CD4-positive, CD25-positive, alpha-beta regulatory T cell (primary cell): ENCODE results near the gene SLC6A17. TPM values are rescaled to one million over a fixed set of nuclear protein-coding genes. Genes with fewer than 3 reads are reported as not detected.
A peak's percentile ranks its signal among the peaks of the same experiment; 100 is the strongest.

Experiments used
- ATAC-seq, 2 donors: fragments of 150-1000 bp; cut with Tn5 transposase; one replicate each; pipeline ENCODE4 v1.10.0; 2021; ENCODE audit warnings: low read depth in 2 of 2, moderate number of reproducible peaks in 2 of 2, moderate library complexity in 1 of 2
- DNase-seq, 3 donors: peaks; one replicate each; pipeline versions ENCODE4 v3.0.0 to v3.0.0-alpha.2; 2012 to 2022; ENCODE audit warnings: mixed read lengths in 1 of 3
- H3K27ac ChIP-seq: one replicate; pipeline ENCODE4 v1.7.0; 2013; ENCODE audit warnings: mild to moderate bottlenecking, low read length; ENCODE audit not compliant: insufficient read depth, poor library complexity, severe bottlenecking
- H3K27me3 ChIP-seq: one replicate; pipeline ENCODE4 v1.7.0; 2013; ENCODE audit warnings: low read length; ENCODE audit not compliant: control insufficient read depth, insufficient read depth
- H3K36me3 ChIP-seq: one replicate; pipeline ENCODE4 v1.7.0; 2013; ENCODE audit warnings: mild to moderate bottlenecking, low read length, moderate library complexity; ENCODE audit not compliant: control insufficient read depth, insufficient read depth
- H3K4me1 ChIP-seq: 2 replicates; pipeline ENCODE4 v1.7.0; 2013; ENCODE audit warnings: mild to moderate bottlenecking, low read length; ENCODE audit not compliant: insufficient read depth, control insufficient read depth, poor library complexity, severe bottlenecking
- H3K4me3 ChIP-seq: one replicate; pipeline ENCODE4 v1.7.0; 2013; ENCODE audit warnings: low read depth, mild to moderate bottlenecking, low read length, moderate library complexity
- H3K9me3 ChIP-seq, 2 experiments: 1 replicate in 1 of 2; 2 replicates in 1 of 2; pipeline ENCODE4 v1.7.0; 2013; ENCODE audit warnings: low read length in 2 of 2, mild to moderate bottlenecking in 1 of 2, moderate library complexity in 1 of 2; ENCODE audit not compliant: control insufficient read depth in 2 of 2
- H3K27ac Mint-ChIP-seq, 3 donors: one replicate each; pipeline ENCODE4 v1.8.0; 2020 to 2022; ENCODE audit warnings: mild to moderate bottlenecking in 3 of 3, mixed read lengths in 3 of 3, moderate library complexity in 2 of 3
- H3K27me3 Mint-ChIP-seq: one replicate; pipeline ENCODE4 v1.8.0; 2022; ENCODE audit warnings: mild to moderate bottlenecking, mixed read lengths
- H3K36me3 Mint-ChIP-seq: one replicate; pipeline ENCODE4 v1.8.0; 2020; ENCODE audit warnings: mixed read lengths
- H3K4me1 Mint-ChIP-seq, 4 donors: one replicate each; pipeline ENCODE4 v1.8.0; 2020 to 2022; ENCODE audit warnings: mixed read lengths in 4 of 4, mild to moderate bottlenecking in 1 of 4
- H3K4me3 Mint-ChIP-seq, 4 donors: one replicate each; pipeline ENCODE4 v1.8.0; 2020 to 2022; ENCODE audit warnings: mild to moderate bottlenecking in 4 of 4, mixed read lengths in 4 of 4, moderate library complexity in 3 of 4
- H3K9me3 Mint-ChIP-seq, 7 donors: one replicate each; pipeline ENCODE4 v1.8.0; 2020 to 2022; ENCODE audit warnings: mixed read lengths in 7 of 7, mild to moderate bottlenecking in 3 of 7, moderate library complexity in 2 of 7
- polyA plus RNA-seq, 4 donors: library from polyadenylated mRNA; unstranded; fragments of 300-500 nt; fragmentation: Illumina TruSeq; gene quantifications; one replicate each; pipeline ENCODE4 v1.2.3, GENCODE V29; 2021
- total RNA-seq: library from RNA; stranded (reverse); gene quantifications from one replicate; pipeline ENCODE4 v1.2.3, GENCODE V29; 2022

SLC6A17 gene
- total and polyA plus RNA-seq, 5 donors from 2014 or later = not detected

DNA sequence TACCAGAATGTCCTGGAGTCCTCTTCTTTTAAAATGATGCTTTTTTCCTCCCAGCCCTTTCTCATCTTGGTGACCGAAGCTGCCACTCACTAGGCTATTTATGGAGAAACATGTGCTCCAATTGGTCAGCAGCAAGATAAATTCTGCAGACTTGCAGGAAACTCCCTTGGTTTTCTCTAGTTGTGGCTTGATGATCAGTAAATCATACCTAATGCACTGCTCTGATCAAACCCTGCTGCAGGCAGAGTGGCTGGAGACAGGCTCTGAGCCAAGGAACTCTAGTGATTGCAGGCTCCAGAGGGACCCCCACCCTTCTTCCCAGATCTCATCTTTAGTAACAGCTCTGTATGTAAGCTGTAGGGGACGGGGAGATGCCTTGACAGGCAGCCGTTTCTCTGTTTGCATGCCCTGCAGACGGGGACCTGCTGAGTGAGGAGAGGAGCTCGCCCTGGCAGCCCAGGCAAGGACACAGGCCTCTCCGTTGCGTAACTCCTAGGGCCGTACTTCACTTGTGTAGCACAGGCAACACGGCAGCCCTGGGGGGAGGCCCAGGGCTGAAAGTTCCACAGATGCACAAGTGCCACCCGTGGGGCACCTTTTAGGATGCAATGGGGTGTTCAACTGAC is 14.5 kb downstream of the SLC6A17 start:
- ATAC-seq (no peak), DNase-seq (no peak)
- Mint-ChIP-seq H3K36me3 (no peaks in the 10 kb centered on the region), H3K27ac (no peak overlapping the region), H3K4me1 (no peaks in the 10 kb centered on the region), H3K4me3 (no peak overlapping the region), H3K27me3 (peaks cover 11% of the 10 kb centered on the region), H3K9me3 (peaks cover 0 to 4% (median 0%) of the 10 kb centered on the region in 7 donors)
- Histone ChIP-seq H3K9me3 (no peaks in the 10 kb centered on the region), H3K4me1 (no peaks in the 10 kb centered on the region), H3K27ac (no peak overlapping the region), H3K4me3 (no peak overlapping the region), H3K36me3 (no peaks in the 10 kb centered on the region), H3K27me3 (peaks cover 5% of the 10 kb centered on the region)

- H3K4me1 Mint-ChIP-seq = no peaks in the 10 kb centered on the region
- H3K4me3 Mint-ChIP-seq = no peak overlapping the region
- peaks cover 5% of the 10 kb centered on the region for H3K27me3 ChIP-seq
- H3K36me3 Mint-ChIP-seq = no peaks in the 10 kb centered on the region
- H3K27me3 Mint-ChIP-seq = peaks cover 11% of the 10 kb centered on the region
- H3K27ac ChIP-seq = no peak overlapping the region
- H3K4me3 ChIP-seq = no peak overlapping the region
- H3K36me3 ChIP-seq = no peaks in the 10 kb centered on the region
- peaks cover 0 to 4% (median 0%) of the 10 kb centered on the region in 7 donors for H3K9me3 Mint-ChIP-seq
- DNase-seq (no peak), ATAC-seq (no peak)
- H3K27ac Mint-ChIP-seq = peak overlapping the region in 1 of 3 donors; percentile 9
- H3K4me1 ChIP-seq = no peaks in the 10 kb centered on the region
- H3K9me3 ChIP-seq = no peaks in the 10 kb centered on the region
Measured at GRCh38 chr1:110165761-110166231, 15.5 kb downstream of the SLC6A17 start.

DNA sequence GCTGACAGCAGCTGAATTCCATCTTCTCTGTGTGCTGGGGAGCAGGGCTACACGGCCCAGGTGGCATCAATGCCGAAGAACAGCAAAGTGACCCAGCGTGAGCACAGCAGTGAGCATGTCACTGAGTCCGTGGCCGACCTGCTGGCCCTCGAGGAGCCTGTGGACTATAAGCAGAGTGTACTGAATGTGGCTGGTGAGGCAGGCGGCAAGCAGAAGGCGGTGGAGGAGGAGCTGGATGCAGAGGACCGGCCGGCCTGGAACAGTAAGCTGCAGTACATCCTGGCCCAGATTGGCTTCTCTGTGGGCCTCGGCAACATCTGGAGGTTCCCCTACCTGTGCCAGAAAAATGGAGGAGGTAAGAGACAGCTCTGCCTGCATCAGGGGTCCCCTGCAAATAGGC is 16.6 kb downstream of the SLC6A17 start:
- Histone ChIP-seq H3K27me3 (peaks cover 5% of the 10 kb centered on the region), H3K9me3 (no peaks in the 10 kb centered on the region), H3K4me1 (no peaks in the 10 kb centered on the region), H3K36me3 (no peaks in the 10 kb centered on the region), H3K4me3 (no peak overlapping the region), H3K27ac (no peak overlapping the region)
- ATAC-seq (no peak), DNase-seq (no peak)
- Mint-ChIP-seq H3K27ac (no peak overlapping the region), H3K9me3 (peaks cover 0 to 4% (median 0%) of the 10 kb centered on the region in 7 donors), H3K4me3 (no peak overlapping the region), H3K36me3 (no peaks in the 10 kb centered on the region), H3K4me1 (no peaks in the 10 kb centered on the region), H3K27me3 (peaks cover 8% of the 10 kb centered on the region)

DNA sequence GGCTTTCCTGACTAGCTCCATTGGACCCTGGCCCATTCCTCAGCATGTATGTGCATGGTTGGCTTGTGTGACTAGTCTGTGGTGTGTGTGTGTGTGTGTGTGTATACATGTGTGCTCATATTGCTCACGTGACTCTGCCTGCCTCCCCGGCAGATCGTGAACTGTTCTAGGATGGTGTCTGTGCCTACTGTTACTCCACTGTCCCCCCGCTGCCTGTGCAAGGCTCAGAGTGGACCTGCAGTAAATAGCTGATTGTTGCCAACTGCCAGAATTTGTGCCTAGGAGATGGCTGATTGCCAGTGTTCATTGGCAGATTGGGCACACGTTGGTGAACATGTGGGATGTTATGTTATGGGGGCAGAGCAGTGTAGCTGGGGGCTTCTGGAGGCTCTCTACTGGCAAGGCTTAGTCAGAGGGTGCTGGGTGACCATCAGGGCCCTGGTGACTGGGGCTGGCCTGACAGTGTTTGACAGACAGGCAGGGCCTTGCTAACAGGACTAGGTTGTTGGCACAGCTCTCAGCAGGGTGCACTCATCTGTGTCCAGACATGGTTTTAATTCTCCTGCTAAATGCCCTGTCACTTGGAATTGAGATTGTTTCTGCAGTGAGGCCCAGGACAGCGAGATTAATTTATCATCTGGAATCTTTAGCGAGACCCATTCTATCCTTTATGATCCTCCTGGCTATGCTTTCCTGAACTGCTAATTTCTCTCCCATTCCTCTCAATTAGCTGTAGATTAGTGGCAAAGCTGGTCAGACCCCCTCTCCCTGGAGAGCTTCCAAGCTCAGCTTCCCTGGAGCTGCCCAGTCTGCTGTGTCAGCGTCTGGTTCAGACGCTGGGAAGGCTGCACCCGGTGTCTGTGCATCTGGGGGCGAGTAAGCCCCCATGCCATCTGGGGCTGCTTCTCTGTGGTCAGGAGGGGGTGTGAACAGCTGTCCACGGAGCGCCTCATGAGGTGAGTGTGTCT is 20.8 kb downstream of the SLC6A17 start:
- H3K4me3 ChIP-seq = no peak overlapping the region
- peaks cover 5% of the 10 kb centered on the region for H3K27me3 ChIP-seq
- H3K4me1 ChIP-seq = no peaks in the 10 kb centered on the region
- Mint-ChIP-seq H3K4me3 (peak overlapping the region in 1 of 4 donors; percentile 0), H3K27me3 (peaks cover 12% of the 10 kb centered on the region), H3K9me3 (peaks cover 0 to 3% (median 0%) of the 10 kb centered on the region in 7 donors), H3K4me1 (no peaks in the 10 kb centered on the region), H3K36me3 (no peaks in the 10 kb centered on the region), H3K27ac (no peak overlapping the region)
- DNase-seq (no peak), ATAC-seq (no peak)
- H3K27ac ChIP-seq = no peak overlapping the region
- no peaks in the 10 kb centered on the region for H3K9me3 ChIP-seq
- no peaks in the 10 kb centered on the region for H3K36me3 ChIP-seq

GRCh38 chr1:110172001-110172400 is 21.7 kb downstream of the SLC6A17 start:
- peaks cover 12% of the 10 kb centered on the region for H3K27me3 Mint-ChIP-seq
- H3K4me1 ChIP-seq = no peaks in the 10 kb centered on the region
- H3K36me3 Mint-ChIP-seq = no peaks in the 10 kb centered on the region
- H3K4me3 ChIP-seq = no peak overlapping the region
- peaks cover 0 to 3% (median 0%) of the 10 kb centered on the region in 7 donors for H3K9me3 Mint-ChIP-seq
- no peaks in the 10 kb centered on the region for H3K4me1 Mint-ChIP-seq
- peaks cover 5% of the 10 kb centered on the region for H3K27me3 ChIP-seq
- no peak overlapping the region for H3K27ac Mint-ChIP-seq
- no peaks in the 10 kb centered on the region for H3K9me3 ChIP-seq
- H3K36me3 ChIP-seq = no peaks in the 10 kb centered on the region
- DNase-seq (no peak), ATAC-seq (no peak)
- no peak overlapping the region for H3K27ac ChIP-seq
- H3K4me3 Mint-ChIP-seq = no peak overlapping the region

- DNase-seq = no peak
- Histone ChIP-seq H3K9me3 (no peaks in the 10 kb centered on the region), H3K36me3 (no peaks in the 10 kb centered on the region), H3K27me3 (no peaks in the 10 kb centered on the region), H3K4me1 (no peaks in the 10 kb centered on the region), H3K27ac (no peak overlapping the region), H3K4me3 (no peak overlapping the region)
- ATAC-seq = no peak
- H3K27ac Mint-ChIP-seq = no peak overlapping the region
- H3K4me1 Mint-ChIP-seq = no peaks in the 10 kb centered on the region
- peaks cover 0 to 3% (median 0%) of the 10 kb centered on the region in 7 donors for H3K9me3 Mint-ChIP-seq
- H3K27me3 Mint-ChIP-seq = peaks cover 17% of the 10 kb centered on the region
- no peaks in the 10 kb centered on the region for H3K36me3 Mint-ChIP-seq
- H3K4me3 Mint-ChIP-seq = no peak overlapping the region
Measured at GRCh38 chr1:110173466-110174105, 23.3 kb downstream of the SLC6A17 start.

- H3K4me1 Mint-ChIP-seq = no peaks in the 10 kb centered on the region
- H3K36me3 ChIP-seq = no peaks in the 10 kb centered on the region
Measured at GRCh38 chr1:110174961-110175360, 24.7 kb downstream of the SLC6A17 start.

More at GRCh38 chr1:110174961-110175360, 24.7 kb downstream of the SLC6A17 start:
- Histone ChIP-seq H3K9me3 (no peaks in the 10 kb centered on the region), H3K4me1 (no peaks in the 10 kb centered on the region), H3K27ac (no peak overlapping the region), H3K4me3 (no peak overlapping the region), H3K27me3 (no peaks in the 10 kb centered on the region)
- no peak overlapping the region for H3K27ac Mint-ChIP-seq
- H3K9me3 Mint-ChIP-seq = peaks cover 0 to 4% (median 0%) of the 10 kb centered on the region in 7 donors
- ATAC-seq = no peak
- no peak for DNase-seq
- H3K4me3 Mint-ChIP-seq = no peak overlapping the region
- no peaks in the 10 kb centered on the region for H3K36me3 Mint-ChIP-seq
- peaks cover 11% of the 10 kb centered on the region for H3K27me3 Mint-ChIP-seq
